Vagina (tissue), 2 donors: ENCODE results near the gene ERBB4.

Experiments used
- CTCF ChIP-seq, 3 experiments: fragments of 450-650 bp in 2 of 3; fragments of 200-600 bp in 1 of 3; sonication (generic) in 1 of 3; IDR thresholded peaks; one replicate each; pipeline ENCODE4 v1.5.1; 2017 to 2019; ENCODE audit warnings: antibody characterized with exemption in 3 of 3, mild to moderate bottlenecking in 2 of 3, moderate library complexity in 2 of 3
- POLR2A ChIP-seq, 2 donors: fragments of 450-650 bp; IDR thresholded peaks; one replicate each; pipeline ENCODE4 v1.6.1; 2017; ENCODE audit warnings: antibody characterized with exemption in 2 of 2, mild to moderate bottlenecking in 2 of 2, moderate library complexity in 2 of 2

GRCh38 chr2:212295571-212295970 is 243.0 kb downstream of the ERBB4 start:
- TF ChIP-seq CTCF (IDR thresholded peaks at IDR 0.05): no peak
- no peak for TF ChIP-seq POLR2A (IDR thresholded peaks at IDR 0.05)
